Measurements from ENCODE around the gene SPDYA.

SPDYA gene

DNA sequence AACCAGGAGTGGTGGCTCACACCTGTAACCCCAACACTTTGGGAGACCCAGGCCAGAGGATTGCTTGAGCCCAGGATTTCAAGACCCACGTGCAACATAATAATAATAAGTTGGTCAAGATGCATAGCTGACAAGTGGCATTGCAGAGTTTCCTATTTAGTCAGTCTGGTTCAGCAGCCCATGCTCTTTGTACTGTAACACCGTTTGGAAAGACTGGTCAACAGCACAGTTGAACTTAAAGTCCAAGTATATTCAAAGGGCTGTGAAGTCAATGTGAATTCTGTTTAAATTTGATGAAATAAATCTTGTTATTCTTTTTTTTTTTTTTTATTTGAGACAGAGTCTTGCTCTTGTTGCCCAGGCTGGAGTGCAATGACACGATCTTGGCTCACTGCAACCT lies 61.0 kb downstream of the SPDYA start:
- Histone ChIP-seq H3K27ac (ENCODE audit: extremely low read depth, low read depth, low read length) (no peak overlapping the region), H3K36me3 (ENCODE audit: control insufficient read depth in 2 of 2, insufficient read depth in 1 of 2, low read length in 2 of 2) (peaks cover 4 to 16% of the 10 kb centered on the region in 2 experiments; a peak in 2 of 3 replicates), H3K4me3 (ENCODE audit: low read depth, low read length) (no peak overlapping the region), H3K4me1 (ENCODE audit: control insufficient read depth, insufficient read depth, low read length) (0 out of 2 replicates have a peak, but pooled peaks cover 5% of the 10 kb centered on the region), H3K9me3 (ENCODE audit: control insufficient read depth, insufficient read depth, low read depth, low read length) (no peaks in the 10 kb centered on the region)
- TF ChIP-seq ZNF391 (tag by site-specific recombination; IDR thresholded peaks at IDR 0.05; ENCODE audit: borderline replicate concordance, low read depth) (no peak), SP3 (tag by site-specific recombination; IDR thresholded peaks at IDR 0.05) (no peak), ZNF266 (tag by site-specific recombination; IDR thresholded peaks at IDR 0.05; ENCODE audit: low read depth) (no peak), ZNF747 (tag by site-specific recombination; IDR thresholded peaks at IDR 0.05) (no peak), ZEB2 (tag by site-specific recombination; IDR thresholded peaks at IDR 0.05) (no peak), ZBTB17 (tag by site-specific recombination; IDR thresholded peaks at IDR 0.05) (no peak), ZSCAN23 (tag by site-specific recombination; IDR thresholded peaks at IDR 0.05) (no peak), SCRT1 (tag by site-specific recombination; IDR thresholded peaks at IDR 0.05; ENCODE audit: borderline replicate concordance) (no peak), KLF1 (tag by site-specific recombination; IDR thresholded peaks at IDR 0.05) (no peak), ZNF624 (tag by site-specific recombination; IDR thresholded peaks at IDR 0.05) (no peak), ZFP3 (tag by site-specific recombination; IDR thresholded peaks at IDR 0.05; ENCODE audit: low read depth) (no peak), ZNF23 (tag by site-specific recombination; IDR thresholded peaks at IDR 0.05; ENCODE audit: borderline replicate concordance) (no peak), ZNF221 (tag by site-specific recombination; IDR thresholded peaks at IDR 0.05; ENCODE audit: borderline replicate concordance) (no peak)
- TF ChIP-seq, protein P1, sequence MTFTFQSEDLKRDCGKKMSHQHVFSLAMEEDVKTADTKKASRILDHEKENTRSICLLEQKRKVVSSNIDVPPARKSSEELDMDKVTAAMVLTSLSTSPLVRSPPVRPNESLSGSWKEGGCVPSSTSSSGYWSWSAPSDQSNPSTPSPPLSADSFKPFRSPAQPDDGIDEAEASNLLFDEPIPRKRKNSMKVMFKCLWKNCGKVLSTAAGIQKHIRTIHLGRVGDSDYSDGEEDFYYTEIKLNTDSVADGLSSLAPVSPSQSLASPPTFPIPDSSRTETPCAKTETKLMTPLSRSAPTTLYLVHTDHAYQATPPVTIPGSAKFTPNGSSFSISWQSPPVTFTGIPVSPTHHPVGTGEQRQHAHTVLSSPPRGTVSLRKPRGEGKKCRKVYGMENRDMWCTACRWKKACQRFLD (tag by site-specific recombination; IDR thresholded peaks at IDR 0.05): no peak
- ChIA-PET POLR2A (interaction anchor here (2.3 kb wide), 1 partner anchor 23 kb away, joined by 32 read pairs; the partner anchor contains the start of gene WDR43), CTCF (interaction anchor here (0.7 kb wide), 1 partner anchor 23 kb away, joined by 3 read pairs; no protein-coding TSS in a partner anchor)

DNA sequence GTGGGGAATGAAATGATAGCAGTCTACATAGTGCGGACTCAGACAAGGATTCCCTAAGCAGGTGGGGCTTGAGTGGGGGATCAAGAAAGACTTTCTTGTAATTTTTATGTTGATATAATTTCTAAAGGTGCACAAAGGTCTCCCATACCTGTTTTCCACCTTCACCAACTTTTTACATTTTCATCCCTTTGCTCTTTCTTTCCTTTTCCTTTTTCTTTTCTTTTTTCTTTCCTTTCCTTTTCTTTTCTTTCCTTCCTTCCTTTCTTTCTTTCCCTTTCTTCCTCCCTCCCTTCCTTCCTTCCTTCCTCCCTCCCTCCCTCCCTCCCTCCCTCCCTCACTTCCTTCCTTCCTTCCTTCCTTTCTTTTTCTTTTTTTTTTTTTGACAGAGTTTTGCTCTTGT lies 69.6 kb downstream of the SPDYA start:
- peak; percentile 48; the same call in 1 of the 2 replicates for TF ChIP-seq PRDM1 (tag by site-specific recombination; IDR thresholded peaks at IDR 0.05)
- TF ChIP-seq, protein P2, sequence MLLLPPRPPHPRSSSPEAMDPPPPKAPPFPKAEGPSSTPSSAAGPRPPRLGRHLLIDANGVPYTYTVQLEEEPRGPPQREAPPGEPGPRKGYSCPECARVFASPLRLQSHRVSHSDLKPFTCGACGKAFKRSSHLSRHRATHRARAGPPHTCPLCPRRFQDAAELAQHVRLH (tag by site-specific recombination; IDR thresholded peaks at IDR 0.05): no peak
- no peak overlapping the region for H3K27ac ChIP-seq (ENCODE audit: extremely low read depth, low read depth, low read length)
- H3K4me3 ChIP-seq (ENCODE audit: low read depth, low read length): no peak overlapping the region
- CTCF ChIA-PET: no interaction called here
- no peaks in the 10 kb centered on the region for H3K36me3 ChIP-seq (ENCODE audit: control insufficient read depth in 2 of 2, insufficient read depth in 1 of 2, low read length in 2 of 2)
- no peaks in the 10 kb centered on the region for H3K9me3 ChIP-seq (ENCODE audit: control insufficient read depth, insufficient read depth, low read depth, low read length)
- POLR2A ChIA-PET: no interaction called here
- H3K4me1 ChIP-seq (ENCODE audit: control insufficient read depth, insufficient read depth, low read length): no peaks in the 10 kb centered on the region

DNA sequence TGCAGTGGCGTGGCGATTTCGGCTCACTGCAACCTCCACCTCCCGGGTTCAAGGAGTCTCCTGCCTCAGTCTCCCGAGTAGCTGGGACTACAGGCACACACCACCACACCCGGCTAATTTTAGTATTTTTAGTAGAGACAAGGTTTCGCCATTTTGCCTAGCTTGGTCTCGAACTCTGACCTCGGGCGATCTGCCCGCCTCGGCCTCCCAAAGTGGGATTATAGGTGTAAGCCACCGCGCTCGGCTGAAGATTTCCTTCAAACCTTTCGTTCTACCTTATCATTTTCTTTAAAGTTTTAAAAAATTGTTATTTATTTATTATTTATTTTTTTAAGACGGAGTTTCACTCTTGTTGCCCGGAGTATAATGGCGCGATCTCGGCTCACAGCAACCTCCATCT lies 82.9 kb downstream of the SPDYA start:
- ChIA-PET POLR2A (interaction anchor here (0.6 to 1.7 kb wide), 3 partner anchors 12 to 123 kb away, joined by 3 to 7 read pairs (median 4); partner anchors contain the start of gene TRMT61B), CTCF (no interaction called here)
- H3K9me3 ChIP-seq (ENCODE audit: control insufficient read depth, insufficient read depth, low read depth, low read length): no peaks in the 10 kb centered on the region
- peaks cover 10% of the 10 kb centered on the region for H3K4me1 ChIP-seq (ENCODE audit: control insufficient read depth, insufficient read depth, low read length)
- H3K36me3 ChIP-seq (ENCODE audit: control insufficient read depth in 2 of 2, insufficient read depth in 1 of 2, low read length in 2 of 2): peaks cover 0 to 8% of the 10 kb centered on the region in 2 experiments; a peak in 1 of 3 replicates
- H3K27ac ChIP-seq (ENCODE audit: extremely low read depth, low read depth, low read length): no peak overlapping the region
- H3K4me3 ChIP-seq (ENCODE audit: low read depth, low read length): no peak overlapping the region
- no peak for TF ChIP-seq ZNF292 (tag by site-specific recombination; IDR thresholded peaks at IDR 0.05; ENCODE audit: borderline replicate concordance, low read depth)
- TF ChIP-seq ZNF133 (tag by site-specific recombination; IDR thresholded peaks at IDR 0.05): no peak
- TF ChIP-seq, protein P3, sequence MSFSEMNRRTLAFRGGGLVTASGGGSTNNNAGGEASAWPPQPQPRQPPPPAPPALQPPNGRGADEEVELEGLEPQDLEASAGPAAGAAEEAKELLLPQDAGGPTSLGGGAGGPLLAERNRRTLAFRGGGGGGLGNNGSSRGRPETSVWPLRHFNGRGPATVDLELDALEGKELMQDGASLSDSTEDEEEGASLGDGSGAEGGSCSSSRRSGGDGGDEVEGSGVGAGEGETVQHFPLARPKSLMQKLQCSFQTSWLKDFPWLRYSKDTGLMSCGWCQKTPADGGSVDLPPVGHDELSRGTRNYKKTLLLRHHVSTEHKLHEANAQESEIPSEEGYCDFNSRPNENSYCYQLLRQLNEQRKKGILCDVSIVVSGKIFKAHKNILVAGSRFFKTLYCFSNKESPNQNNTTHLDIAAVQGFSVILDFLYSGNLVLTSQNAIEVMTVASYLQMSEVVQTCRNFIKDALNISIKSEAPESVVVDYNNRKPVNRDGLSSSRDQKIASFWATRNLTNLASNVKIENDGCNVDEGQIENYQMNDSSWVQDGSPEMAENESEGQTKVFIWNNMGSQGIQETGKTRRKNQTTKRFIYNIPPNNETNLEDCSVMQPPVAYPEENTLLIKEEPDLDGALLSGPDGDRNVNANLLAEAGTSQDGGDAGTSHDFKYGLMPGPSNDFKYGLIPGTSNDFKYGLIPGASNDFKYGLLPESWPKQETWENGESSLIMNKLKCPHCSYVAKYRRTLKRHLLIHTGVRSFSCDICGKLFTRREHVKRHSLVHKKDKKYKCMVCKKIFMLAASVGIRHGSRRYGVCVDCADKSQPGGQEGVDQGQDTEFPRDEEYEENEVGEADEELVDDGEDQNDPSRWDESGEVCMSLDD (tag by site-specific recombination; IDR thresholded peaks at IDR 0.05): no peak
- TF ChIP-seq BCL11B (tag by site-specific recombination; IDR thresholded peaks at IDR 0.05; ENCODE audit: low read depth): no peak
- TF ChIP-seq ZBTB8A (tag by site-specific recombination; IDR thresholded peaks at IDR 0.05): no peak
- no peak for TF ChIP-seq ZSCAN30 (tag by site-specific recombination; IDR thresholded peaks at IDR 0.05)
- no peak for TF ChIP-seq ZNF155 (tag by site-specific recombination; IDR thresholded peaks at IDR 0.05)
- TF ChIP-seq KLF10 (tag by site-specific recombination; IDR thresholded peaks at IDR 0.05): no peak
- no peak for TF ChIP-seq ZNF416 (tag by site-specific recombination; IDR thresholded peaks at IDR 0.05)
- TF ChIP-seq ZNF302 (tag by site-specific recombination; IDR thresholded peaks at IDR 0.05; ENCODE audit: low read depth): no peak
- TF ChIP-seq OSR2 (tag by site-specific recombination; IDR thresholded peaks at IDR 0.05): no peak
- TF ChIP-seq ZNF394 (tag by site-specific recombination; IDR thresholded peaks at IDR 0.05; ENCODE audit: borderline replicate concordance): no peak
- no peak for TF ChIP-seq GLI2 (tag by site-specific recombination; IDR thresholded peaks at IDR 0.05; ENCODE audit: borderline replicate concordance, low read depth)
- TF ChIP-seq, protein P2 (tag by site-specific recombination; IDR thresholded peaks at IDR 0.05): no peak
- no peak for TF ChIP-seq ZFP37 (tag by site-specific recombination; IDR thresholded peaks at IDR 0.05)

All from HEK293 (cell line).